Measurements from ENCODE around the gene SECISBP2.

DNA sequence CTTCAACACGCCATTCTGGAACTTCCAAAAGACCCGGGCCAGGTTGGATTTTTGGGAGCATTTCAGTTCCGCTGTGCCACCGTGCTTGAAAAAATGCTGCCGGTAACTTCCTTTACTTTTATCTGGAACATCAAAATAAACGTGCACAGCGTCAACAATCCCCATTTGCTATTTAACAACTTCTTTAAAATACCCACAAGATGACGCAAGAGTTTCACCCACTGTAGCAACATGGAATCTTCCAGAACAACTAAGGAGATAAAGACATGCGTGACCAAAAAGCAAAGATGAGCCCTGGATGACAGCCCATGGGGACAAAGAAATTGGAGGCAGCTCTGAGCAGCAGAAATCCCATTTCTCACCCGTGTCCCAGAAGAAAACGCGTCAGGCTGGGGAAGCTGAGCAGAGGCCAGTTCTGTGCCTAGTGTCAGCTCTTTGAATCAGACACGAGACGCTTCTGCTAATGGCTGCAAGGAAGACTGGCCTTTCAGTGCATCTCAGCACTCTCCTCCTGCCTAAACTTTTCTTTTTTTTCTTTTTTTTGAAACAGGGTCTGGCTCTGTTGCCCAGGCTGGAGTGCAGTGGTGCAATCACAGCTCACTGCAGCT, 61.3 kb downstream of the SECISBP2 start:
- TF ChIP-seq, protein P1, sequence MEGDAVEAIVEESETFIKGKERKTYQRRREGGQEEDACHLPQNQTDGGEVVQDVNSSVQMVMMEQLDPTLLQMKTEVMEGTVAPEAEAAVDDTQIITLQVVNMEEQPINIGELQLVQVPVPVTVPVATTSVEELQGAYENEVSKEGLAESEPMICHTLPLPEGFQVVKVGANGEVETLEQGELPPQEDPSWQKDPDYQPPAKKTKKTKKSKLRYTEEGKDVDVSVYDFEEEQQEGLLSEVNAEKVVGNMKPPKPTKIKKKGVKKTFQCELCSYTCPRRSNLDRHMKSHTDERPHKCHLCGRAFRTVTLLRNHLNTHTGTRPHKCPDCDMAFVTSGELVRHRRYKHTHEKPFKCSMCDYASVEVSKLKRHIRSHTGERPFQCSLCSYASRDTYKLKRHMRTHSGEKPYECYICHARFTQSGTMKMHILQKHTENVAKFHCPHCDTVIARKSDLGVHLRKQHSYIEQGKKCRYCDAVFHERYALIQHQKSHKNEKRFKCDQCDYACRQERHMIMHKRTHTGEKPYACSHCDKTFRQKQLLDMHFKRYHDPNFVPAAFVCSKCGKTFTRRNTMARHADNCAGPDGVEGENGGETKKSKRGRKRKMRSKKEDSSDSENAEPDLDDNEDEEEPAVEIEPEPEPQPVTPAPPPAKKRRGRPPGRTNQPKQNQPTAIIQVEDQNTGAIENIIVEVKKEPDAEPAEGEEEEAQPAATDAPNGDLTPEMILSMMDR (IDR thresholded peaks at IDR 0.05) = no peak
- TF ChIP-seq ZFX (IDR thresholded peaks at IDR 0.05; ENCODE audit: borderline replicate concordance) = no peak
